ENCODE results near the gene CES4A.

DNA sequence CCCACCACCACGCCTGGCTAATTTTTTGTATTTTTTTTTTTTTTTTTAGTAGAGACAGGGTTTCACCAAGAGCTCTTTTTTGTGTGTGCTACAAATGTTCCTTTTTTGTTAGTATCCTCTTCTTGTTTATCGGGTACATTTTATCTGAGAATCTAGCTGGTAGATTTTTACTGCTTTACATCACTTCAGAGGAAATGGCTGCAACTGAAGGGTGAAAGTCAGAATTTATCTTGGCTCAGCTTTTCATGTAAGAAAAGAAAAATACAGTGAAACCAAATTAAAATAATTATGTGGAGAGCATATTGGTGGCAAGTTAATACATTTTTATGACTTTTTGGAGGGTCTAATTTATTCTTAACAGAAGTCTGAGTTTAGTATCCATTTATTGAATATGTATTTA is 66.5 kb downstream of the CES4A start:
- TF ChIP-seq, protein P1, sequence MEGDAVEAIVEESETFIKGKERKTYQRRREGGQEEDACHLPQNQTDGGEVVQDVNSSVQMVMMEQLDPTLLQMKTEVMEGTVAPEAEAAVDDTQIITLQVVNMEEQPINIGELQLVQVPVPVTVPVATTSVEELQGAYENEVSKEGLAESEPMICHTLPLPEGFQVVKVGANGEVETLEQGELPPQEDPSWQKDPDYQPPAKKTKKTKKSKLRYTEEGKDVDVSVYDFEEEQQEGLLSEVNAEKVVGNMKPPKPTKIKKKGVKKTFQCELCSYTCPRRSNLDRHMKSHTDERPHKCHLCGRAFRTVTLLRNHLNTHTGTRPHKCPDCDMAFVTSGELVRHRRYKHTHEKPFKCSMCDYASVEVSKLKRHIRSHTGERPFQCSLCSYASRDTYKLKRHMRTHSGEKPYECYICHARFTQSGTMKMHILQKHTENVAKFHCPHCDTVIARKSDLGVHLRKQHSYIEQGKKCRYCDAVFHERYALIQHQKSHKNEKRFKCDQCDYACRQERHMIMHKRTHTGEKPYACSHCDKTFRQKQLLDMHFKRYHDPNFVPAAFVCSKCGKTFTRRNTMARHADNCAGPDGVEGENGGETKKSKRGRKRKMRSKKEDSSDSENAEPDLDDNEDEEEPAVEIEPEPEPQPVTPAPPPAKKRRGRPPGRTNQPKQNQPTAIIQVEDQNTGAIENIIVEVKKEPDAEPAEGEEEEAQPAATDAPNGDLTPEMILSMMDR (IDR thresholded peaks at IDR 0.05): no peak
- no peak for TF ChIP-seq POLR2A (IDR thresholded peaks at IDR 0.05)
